Stomach (tissue), 4 donors: Measurements from ENCODE around the gene DGCR2.

ENCODE experiments used
- EP300 ChIP-seq: sonication (generic); formaldehyde crosslinking; IDR thresholded peaks from one replicate; pipeline ENCODE4 v1.6.1; 2017; ENCODE audit warnings: antibody characterized with exemption
- POLR2A ChIP-seq, 4 donors: fragments of 450-650 bp; IDR thresholded peaks; one replicate each; pipeline ENCODE4 v1.6.1; 2016; ENCODE audit warnings: antibody characterized with exemption in 4 of 4, control low read depth in 2 of 4, mild to moderate bottlenecking in 1 of 4, moderate library complexity in 1 of 4
- POLR2AphosphoS5 ChIP-seq, 3 donors: sonication (generic); formaldehyde crosslinking; IDR thresholded peaks; one replicate each; pipeline ENCODE4 v1.6.1; 2016; ENCODE audit warnings: antibody characterized with exemption in 3 of 3
- TF ChIP-seq, protein P1 (sequence below), 7 experiments: fragments of 450-650 bp in 4 of 7; fragments of 200-600 bp in 3 of 7; sonication (generic) in 3 of 7; IDR thresholded peaks; one replicate each; pipeline ENCODE4 v1.5.1; 2016 to 2019; ENCODE audit warnings: antibody characterized with exemption in 7 of 7, control low read depth in 2 of 7, mild to moderate bottlenecking in 1 of 7

DNA sequence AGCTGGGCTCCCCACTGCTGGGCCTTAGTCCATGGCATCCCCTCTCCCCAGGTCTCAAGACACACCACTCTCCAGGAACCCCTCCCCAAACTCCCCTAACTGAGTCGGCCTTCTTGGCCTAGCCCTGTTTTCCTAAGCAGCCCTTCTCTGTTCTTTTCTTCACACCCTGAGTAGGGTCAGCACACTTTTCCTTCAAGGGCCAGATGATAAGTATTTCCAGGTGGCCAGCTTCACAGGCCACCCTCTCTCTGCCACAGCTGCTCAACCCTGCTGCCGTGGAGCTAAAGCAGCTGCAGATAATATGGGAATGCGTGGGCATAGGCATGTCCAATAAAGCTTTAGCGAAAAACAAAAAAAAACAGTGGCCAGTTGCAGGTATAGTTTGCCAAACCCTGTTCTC lies 24.1 kb downstream of the DGCR2 start:
- TF ChIP-seq, protein P1, sequence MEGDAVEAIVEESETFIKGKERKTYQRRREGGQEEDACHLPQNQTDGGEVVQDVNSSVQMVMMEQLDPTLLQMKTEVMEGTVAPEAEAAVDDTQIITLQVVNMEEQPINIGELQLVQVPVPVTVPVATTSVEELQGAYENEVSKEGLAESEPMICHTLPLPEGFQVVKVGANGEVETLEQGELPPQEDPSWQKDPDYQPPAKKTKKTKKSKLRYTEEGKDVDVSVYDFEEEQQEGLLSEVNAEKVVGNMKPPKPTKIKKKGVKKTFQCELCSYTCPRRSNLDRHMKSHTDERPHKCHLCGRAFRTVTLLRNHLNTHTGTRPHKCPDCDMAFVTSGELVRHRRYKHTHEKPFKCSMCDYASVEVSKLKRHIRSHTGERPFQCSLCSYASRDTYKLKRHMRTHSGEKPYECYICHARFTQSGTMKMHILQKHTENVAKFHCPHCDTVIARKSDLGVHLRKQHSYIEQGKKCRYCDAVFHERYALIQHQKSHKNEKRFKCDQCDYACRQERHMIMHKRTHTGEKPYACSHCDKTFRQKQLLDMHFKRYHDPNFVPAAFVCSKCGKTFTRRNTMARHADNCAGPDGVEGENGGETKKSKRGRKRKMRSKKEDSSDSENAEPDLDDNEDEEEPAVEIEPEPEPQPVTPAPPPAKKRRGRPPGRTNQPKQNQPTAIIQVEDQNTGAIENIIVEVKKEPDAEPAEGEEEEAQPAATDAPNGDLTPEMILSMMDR (IDR thresholded peaks at IDR 0.05): no peak
- TF ChIP-seq EP300 (no peak), POLR2A (IDR thresholded peaks at IDR 0.05) (no peak), POLR2AphosphoS5 (IDR thresholded peaks at IDR 0.05) (no peak)
